Central memory CD8-positive, alpha-beta T cell (primary cell): ENCODE measurements around the gene ATP6V0A4.
"Not testable (repeated sequence)": the region's sequence is repeated elsewhere in the genome, so short reads cannot be mapped to it uniquely, and the experiment has no call there.

ENCODE experiments used
- ATAC-seq: fragments of 150-1000 bp; cut with Tn5 transposase; replicated peaks from 2 replicates; pipeline ENCODE4 v1.10.0; 2022; ENCODE audit warnings: mild to moderate bottlenecking, moderate FRiP score, moderate number of reproducible peaks; ENCODE audit not compliant: poor library complexity, severe bottlenecking; ENCODE audit errors: extremely low read depth
- DNase-seq, 2 donors: peaks; one replicate each; pipeline ENCODE4 v3.0.0; 2021; ENCODE audit warnings: low spot score in 2 of 2
- H3K27ac Mint-ChIP-seq: one replicate; pipeline ENCODE4 v1.8.0; 2022; ENCODE audit warnings: low read depth, mild to moderate bottlenecking, moderate library complexity, mixed read lengths
- H3K27me3 Mint-ChIP-seq: one replicate; pipeline ENCODE4 v1.8.0; 2022; ENCODE audit warnings: mixed read lengths
- H3K36me3 Mint-ChIP-seq: one replicate; pipeline ENCODE4 v1.8.0; 2022; ENCODE audit warnings: mild to moderate bottlenecking, moderate library complexity, mixed read lengths; ENCODE audit not compliant: insufficient read depth
- H3K4me1 Mint-ChIP-seq: one replicate; pipeline ENCODE4 v1.8.0; 2022; ENCODE audit warnings: mixed read lengths
- H3K4me3 Mint-ChIP-seq: one replicate; pipeline ENCODE4 v1.8.0; 2022; ENCODE audit warnings: mild to moderate bottlenecking, moderate library complexity, mixed read lengths
- H3K9me3 Mint-ChIP-seq: one replicate; pipeline ENCODE4 v1.8.0; 2022; ENCODE audit warnings: mixed read lengths

The ATP6V0A4 gene

GRCh38 chr7:138738551-138739335 is 59.3 kb downstream of the ATP6V0A4 start:
- ATAC-seq (peak; percentile 76), DNase-seq (peak; percentile 67 to 78)
- Mint-ChIP-seq H3K27ac (no peak overlapping the region), H3K4me1 (peaks cover 6% of the 10 kb centered on the region), H3K27me3 (peaks cover 6% of the 10 kb centered on the region), H3K9me3 (no peaks in the 10 kb centered on the region), H3K4me3 (no peak overlapping the region), H3K36me3 (peaks cover 2% of the 10 kb centered on the region)

DNA sequence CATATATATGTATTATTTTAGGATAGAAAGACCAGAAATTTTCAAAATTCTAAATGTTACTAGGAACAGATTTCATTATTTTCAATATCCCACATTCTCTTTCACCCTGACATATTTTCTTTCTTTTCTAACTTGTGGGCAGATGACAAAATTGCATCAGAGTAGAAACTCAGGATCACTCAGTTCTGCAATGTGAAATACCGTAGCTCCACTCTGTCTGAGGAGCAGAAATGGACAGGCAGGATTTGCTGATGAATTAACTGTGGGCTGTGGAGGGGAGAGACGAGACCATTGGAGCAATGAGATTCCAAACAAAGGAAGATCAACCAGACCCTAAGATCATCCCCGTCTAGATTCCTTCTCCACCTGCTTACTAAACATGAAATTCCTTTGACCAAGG is 59.9 kb downstream of the ATP6V0A4 start:
- H3K9me3 Mint-ChIP-seq = no peaks in the 10 kb centered on the region
- ATAC-seq = no peak
- H3K36me3 Mint-ChIP-seq = peaks cover 2% of the 10 kb centered on the region
- peaks cover 6% of the 10 kb centered on the region for H3K27me3 Mint-ChIP-seq
- H3K27ac Mint-ChIP-seq = no peak overlapping the region
- H3K4me1 Mint-ChIP-seq = peaks cover 6% of the 10 kb centered on the region
- H3K4me3 Mint-ChIP-seq = no peak overlapping the region
- no peak for DNase-seq

DNA sequence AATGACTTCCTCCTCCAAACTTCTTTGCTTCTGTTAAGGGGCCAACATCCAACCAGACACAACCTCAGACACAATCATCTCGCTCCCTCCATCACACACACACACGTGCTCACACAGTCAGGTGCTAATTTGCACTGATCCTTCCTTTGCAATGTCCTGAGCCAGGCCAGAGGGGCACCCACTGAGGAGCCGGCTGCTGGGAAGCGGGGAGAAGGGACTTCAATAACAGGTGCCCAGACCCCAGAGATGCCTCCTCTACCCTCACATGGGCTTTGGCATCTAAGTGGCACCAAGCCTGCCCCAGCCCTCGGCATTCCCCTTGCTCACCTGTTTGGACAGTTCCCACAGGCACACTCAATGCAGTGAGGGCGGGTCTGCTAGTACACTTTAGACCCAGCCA is 62.6 kb downstream of the ATP6V0A4 start:
- no peak for ATAC-seq
- Mint-ChIP-seq H3K27me3 (peaks cover 6% of the 10 kb centered on the region), H3K27ac (no peak overlapping the region), H3K4me3 (no peak overlapping the region), H3K9me3 (no peaks in the 10 kb centered on the region), H3K36me3 (no peaks in the 10 kb centered on the region), H3K4me1 (peaks cover 6% of the 10 kb centered on the region)
- no peak for DNase-seq

DNA sequence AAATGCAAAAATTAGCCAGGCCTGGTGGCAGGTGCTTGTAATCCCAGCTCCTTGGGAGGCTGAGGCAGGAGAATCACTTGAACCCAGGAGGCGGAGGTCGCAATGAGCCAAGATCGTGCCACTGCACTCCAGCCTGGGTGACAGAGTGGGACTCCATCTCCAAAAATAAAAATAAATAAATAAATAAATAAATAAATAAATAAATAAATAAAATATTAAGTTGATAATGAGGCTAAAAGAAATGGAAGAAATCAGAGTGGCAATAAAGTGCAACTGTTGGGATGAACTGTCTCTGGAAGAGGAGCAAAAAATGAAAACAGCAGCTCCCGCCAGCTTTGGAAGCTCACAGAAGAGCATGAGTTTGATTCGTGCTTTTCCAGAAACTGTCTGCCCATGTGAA is 66.3 kb downstream of the ATP6V0A4 start:
- H3K36me3 Mint-ChIP-seq, H3K4me3 Mint-ChIP-seq, H3K4me1 Mint-ChIP-seq, H3K27me3 Mint-ChIP-seq, H3K9me3 Mint-ChIP-seq, ATAC-seq, DNase-seq, H3K27ac Mint-ChIP-seq: not testable (repeated sequence)

- Mint-ChIP-seq H3K36me3 (no peaks in the 10 kb centered on the region), H3K27ac (no peak overlapping the region), H3K27me3 (peaks cover 9% of the 10 kb centered on the region), H3K9me3 (no peaks in the 10 kb centered on the region), H3K4me1 (no peaks in the 10 kb centered on the region), H3K4me3 (no peak overlapping the region)
- ATAC-seq = no peak
- no peak for DNase-seq
These were observed 68.6 kb downstream of the ATP6V0A4 start for GRCh38 chr7:138729444-138729843.

GRCh38 chr7:138727336-138728099 is 70.5 kb downstream of the ATP6V0A4 start:
- ATAC-seq = no peak
- Mint-ChIP-seq H3K4me3 (no peak overlapping the region), H3K27ac (no peak overlapping the region), H3K4me1 (no peaks in the 10 kb centered on the region), H3K27me3 (peaks cover 9% of the 10 kb centered on the region), H3K36me3 (no peaks in the 10 kb centered on the region), H3K9me3 (no peaks in the 10 kb centered on the region)
- DNase-seq = no peak

DNA sequence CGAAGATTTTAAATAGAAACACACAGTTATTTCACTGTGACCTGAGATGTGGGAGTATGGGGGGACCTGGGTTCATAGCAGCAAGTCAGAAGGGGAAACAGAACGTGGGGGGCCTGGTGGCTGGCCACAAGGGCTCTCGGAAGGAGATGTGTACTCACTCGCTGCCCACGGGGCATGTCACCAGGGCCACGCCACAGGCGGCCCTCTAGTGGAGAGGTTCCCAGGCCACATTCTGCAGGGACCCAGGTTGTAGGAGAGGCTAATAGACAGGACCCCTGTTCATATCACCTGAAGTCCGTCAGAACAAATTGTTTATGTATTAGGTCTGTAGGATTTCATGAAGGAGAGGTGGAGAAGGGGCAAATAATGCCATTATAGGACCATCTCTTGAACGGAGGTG is 71.7 kb downstream of the ATP6V0A4 start:
- Mint-ChIP-seq H3K27me3 (peaks cover 9% of the 10 kb centered on the region), H3K4me3 (no peak overlapping the region), H3K9me3 (no peaks in the 10 kb centered on the region), H3K36me3 (no peaks in the 10 kb centered on the region), H3K4me1 (no peaks in the 10 kb centered on the region), H3K27ac (no peak overlapping the region)
- ATAC-seq = no peak
- DNase-seq = no peak

DNA sequence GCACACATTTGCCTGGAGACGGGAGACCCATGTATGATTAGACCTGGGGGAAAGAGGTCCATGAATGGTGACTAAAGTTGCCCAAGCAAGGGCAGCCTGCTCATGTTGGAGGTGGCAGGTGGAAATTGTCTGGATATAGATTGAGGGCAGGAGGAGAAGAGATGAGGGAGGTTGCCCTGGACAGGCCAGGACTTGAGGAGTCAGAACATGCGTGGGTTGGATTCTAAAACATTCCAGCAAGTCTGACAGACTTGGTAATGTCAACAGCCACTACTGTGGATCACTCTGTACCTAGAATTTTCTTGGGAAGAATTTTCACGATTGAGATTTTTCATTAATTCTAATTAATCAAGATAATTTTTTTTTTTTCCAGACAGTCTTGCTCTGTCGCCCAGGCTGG is 77.7 kb downstream of the ATP6V0A4 start:
- Mint-ChIP-seq H3K27me3 (peaks cover 48% of the 10 kb centered on the region), H3K4me1 (peaks cover 20% of the 10 kb centered on the region), H3K27ac (no peak overlapping the region), H3K9me3 (no peaks in the 10 kb centered on the region), H3K4me3 (no peak overlapping the region), H3K36me3 (peaks cover 4% of the 10 kb centered on the region)
- DNase-seq (no peak), ATAC-seq (no peak)

- H3K27me3 Mint-ChIP-seq = peaks cover 61% of the 10 kb centered on the region
- H3K36me3 Mint-ChIP-seq = peaks cover 4% of the 10 kb centered on the region
- no peaks in the 10 kb centered on the region for H3K9me3 Mint-ChIP-seq
- DNase-seq (no peak), ATAC-seq (no peak)
- H3K4me3 Mint-ChIP-seq = peak overlapping the region; percentile 79
- H3K4me1 Mint-ChIP-seq = peaks cover 20% of the 10 kb centered on the region
- H3K27ac Mint-ChIP-seq = peak overlapping the region; percentile 89
These were observed 81.1 kb downstream of the ATP6V0A4 start for GRCh38 chr7:138716889-138717288.

DNA sequence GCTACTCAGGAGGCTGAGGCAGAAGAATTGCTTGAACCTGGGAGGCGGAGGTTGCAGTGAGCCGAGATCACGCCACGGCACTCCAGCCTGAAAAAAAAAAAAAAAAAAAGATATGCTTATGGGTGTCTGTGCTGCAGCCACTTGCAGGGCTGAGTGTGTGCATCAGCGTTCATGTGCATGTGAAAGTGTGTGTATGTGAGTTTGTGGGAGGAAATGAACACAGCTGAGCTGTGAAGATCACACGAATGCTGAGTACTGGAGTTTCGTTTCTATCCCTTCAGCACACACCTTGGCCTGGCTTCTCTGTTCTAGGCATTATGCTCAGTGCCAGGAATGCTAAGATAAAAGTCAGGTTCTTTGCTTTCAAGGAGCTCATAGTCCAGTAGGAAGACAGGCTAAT is 84.8 kb downstream of the ATP6V0A4 start:
- no peak for ATAC-seq
- H3K36me3 Mint-ChIP-seq = peaks cover 5% of the 10 kb centered on the region
- no peak overlapping the region for H3K27ac Mint-ChIP-seq
- peaks cover 41% of the 10 kb centered on the region for H3K27me3 Mint-ChIP-seq
- no peaks in the 10 kb centered on the region for H3K9me3 Mint-ChIP-seq
- H3K4me1 Mint-ChIP-seq = peaks cover 15% of the 10 kb centered on the region
- H3K4me3 Mint-ChIP-seq = no peak overlapping the region
- no peak for DNase-seq

- ATAC-seq (no peak), DNase-seq (no peak)
- H3K27me3 Mint-ChIP-seq = peaks cover 35% of the 10 kb centered on the region
- H3K36me3 Mint-ChIP-seq = peaks cover 2% of the 10 kb centered on the region
- H3K27ac Mint-ChIP-seq = no peak overlapping the region
- peaks cover 9% of the 10 kb centered on the region for H3K4me1 Mint-ChIP-seq
- H3K4me3 Mint-ChIP-seq = no peak overlapping the region
- H3K9me3 Mint-ChIP-seq = no peaks in the 10 kb centered on the region
These were observed 85.3 kb downstream of the ATP6V0A4 start for GRCh38 chr7:138712652-138713051.

- peaks cover 2% of the 10 kb centered on the region for H3K36me3 Mint-ChIP-seq
- H3K4me1 Mint-ChIP-seq = no peaks in the 10 kb centered on the region
- no peak for ATAC-seq
- H3K9me3 Mint-ChIP-seq = no peaks in the 10 kb centered on the region
- no peak for DNase-seq
- H3K27ac Mint-ChIP-seq = no peak overlapping the region
- peaks cover 16% of the 10 kb centered on the region for H3K27me3 Mint-ChIP-seq
- H3K4me3 Mint-ChIP-seq = no peak overlapping the region
These were observed 87.2 kb downstream of the ATP6V0A4 start for GRCh38 chr7:138710536-138711385.
